HTR-8/SVneo (cell line): ENCODE data around the gene VRK2.

Experiments used
- DNase-seq: peaks from one replicate; pipeline ENCODE4 v3.0.0; 2011; ENCODE audit warnings: low spot score, mixed read lengths; ENCODE audit not compliant: insufficient read length
- FAIRE-seq: peaks from 2 replicates; lab custom pipeline; 2011; peaks lifted over from hg19 to GRCh38; lab: Jason Lieb, UNC

The VRK2 gene

DNA sequence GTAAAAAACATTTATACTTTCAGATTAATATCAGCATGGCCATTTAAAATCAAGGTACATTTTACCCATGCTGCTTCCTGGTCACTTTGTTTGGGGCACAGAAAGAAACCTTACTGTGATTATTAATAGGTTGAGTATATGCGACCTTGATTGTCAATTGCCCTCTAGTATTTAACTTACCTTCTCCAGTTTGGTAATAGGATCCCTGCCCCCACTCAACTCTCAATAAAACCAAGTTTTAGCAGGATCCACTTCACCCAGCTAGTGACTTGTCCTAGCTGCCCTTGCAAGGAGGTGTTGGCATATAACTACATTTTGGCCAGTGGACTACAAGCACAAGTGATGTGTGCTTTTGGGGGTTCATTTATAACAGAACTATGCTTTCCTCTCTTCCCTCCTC is 160.2 kb downstream of the VRK2 start:
- FAIRE-seq (no peak), DNase-seq (no peak)

DNA sequence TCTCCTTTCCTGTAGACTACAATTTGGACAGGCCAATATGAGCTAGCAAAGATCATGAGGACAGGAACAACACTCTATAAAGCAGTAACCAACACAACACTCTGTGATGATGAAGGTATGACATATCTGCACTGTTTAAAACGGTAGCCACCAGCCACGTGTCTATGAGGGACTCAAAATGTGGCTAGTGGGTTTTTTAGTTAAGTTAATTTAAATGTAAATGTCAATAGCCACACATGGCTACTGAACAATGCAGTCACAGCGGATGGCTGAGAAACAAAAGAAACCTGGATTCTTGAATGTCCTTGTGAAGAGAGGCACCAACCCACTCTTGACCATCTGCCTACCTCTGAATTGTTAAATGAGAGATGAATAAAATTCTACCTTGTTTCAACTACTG is 160.6 kb downstream of the VRK2 start:
- no peak for DNase-seq
- no peak for FAIRE-seq
